HEK293 (cell line): ENCODE results near the gene IQGAP3.

Experiments
- CTCF ChIP-seq: fragments of 450-650 bp; formaldehyde crosslinking; IDR thresholded peaks from 2 replicates; pipeline ENCODE4 v1.5.1; 2016; ENCODE audit warnings: missing biosample characterization, missing genetic modification characterization
- ZNF112 ChIP-seq: fragments of 450-650 bp; formaldehyde crosslinking; IDR thresholded peaks from 2 replicates; pipeline ENCODE4 v1.5.0; 2017; ENCODE audit warnings: missing biosample characterization, missing genetic modification characterization
- ZNF121 ChIP-seq: fragments of 450-650 bp; formaldehyde crosslinking; IDR thresholded peaks from 2 replicates; pipeline ENCODE4 v1.5.1; 2016; ENCODE audit warnings: missing biosample characterization, missing genetic modification characterization
- ZNF133 ChIP-seq: fragments of 450-650 bp; formaldehyde crosslinking; IDR thresholded peaks from 2 replicates; pipeline ENCODE4 v1.5.1; 2016; ENCODE audit warnings: missing biosample characterization, missing genetic modification characterization
- ZNF16 ChIP-seq: fragments of 450-650 bp; formaldehyde crosslinking; IDR thresholded peaks from 2 replicates; pipeline ENCODE4 v1.5.1; 2016; ENCODE audit warnings: low read depth, missing biosample characterization, missing genetic modification characterization
- ZNF23 ChIP-seq: fragments of 450-650 bp; formaldehyde crosslinking; IDR thresholded peaks from 2 replicates; pipeline ENCODE4 v1.5.1; 2016; ENCODE audit warnings: missing biosample characterization, missing genetic modification characterization, borderline replicate concordance
- ZNF274 ChIP-seq, 2 experiments: fragments of 200-500 bp in 1 of 2; fragments of 450-650 bp in 1 of 2; sonication (Bioruptor generic) in 1 of 2; formaldehyde crosslinking in 1 of 2; IDR thresholded peaks; 2 replicates each; pipeline versions ENCODE4 v1.5.1 to v1.6.1; 2014 to 2016; ENCODE audit warnings: borderline replicate concordance in 1 of 2, inconsistent platforms in 1 of 2, low read length in 1 of 2, missing biosample characterization in 1 of 2, missing genetic modification characterization in 1 of 2
- ZNF280D ChIP-seq: fragments of 450-650 bp; formaldehyde crosslinking; IDR thresholded peaks from 2 replicates; pipeline ENCODE4 v1.5.1; 2016; ENCODE audit warnings: missing biosample characterization, missing genetic modification characterization

GRCh38 chr1:156523801-156524480 is 48.4 kb downstream of the IQGAP3 start:
- no peak for TF ChIP-seq CTCF
- TF ChIP-seq ZNF16 (tag by site-specific recombination) = no peak
- no peak for TF ChIP-seq ZNF121 (tag by site-specific recombination)
- no peak for TF ChIP-seq ZNF274 (IDR thresholded peaks at IDR 0.05; ENCODE audit: low read length)
- TF ChIP-seq ZNF274 (tag by site-specific recombination; IDR thresholded peaks at IDR 0.05; ENCODE audit: borderline replicate concordance) = no peak
- TF ChIP-seq ZNF280D (tag by site-specific recombination) = no peak
- no peak for TF ChIP-seq ZNF23
- no peak for TF ChIP-seq ZNF112 (tag by site-specific recombination)
- TF ChIP-seq ZNF133 (tag by site-specific recombination) = no peak
